Activated B cell treated with CpG ODN at 0.5 μM for 24 hours (primary cell): ENCODE measurements around the gene MLN. TPM values are rescaled to one million over a fixed set of nuclear protein-coding genes. Genes with fewer than 3 reads are reported as not detected.

ENCODE experiments used
- ATAC-seq: fragments of 200-7000 bp; cut with Tn5 transposase; one replicate; pipeline ENCODE4 v1.10.0; 2021; ENCODE audit warnings: low read depth, mild to moderate bottlenecking, moderate library complexity
- CTCF ChIA-PET: fragments of 350-600 bp; sonication (Branson Sonifier 250); formaldehyde crosslinking; loops from one replicate; lab custom pipeline; 2021; ENCODE audit warnings: antibody characterized with exemption; lab: Charles Lee
- POLR2A ChIA-PET: fragments of 350-600 bp; sonication (Branson Sonifier 250); formaldehyde crosslinking; loops from one replicate; lab custom pipeline; 2021; ENCODE audit warnings: antibody characterized with exemption; lab: Charles Lee
- DNase-seq: peaks from one replicate; pipeline ENCODE4 v3.0.0; 2022
- H3K27ac Mint-ChIP-seq: one replicate; pipeline ENCODE4 v1.8.0; 2020; ENCODE audit warnings: mixed read lengths
- H3K27me3 Mint-ChIP-seq: one replicate; pipeline ENCODE4 v1.8.0; 2021; ENCODE audit warnings: mixed read lengths
- H3K36me3 Mint-ChIP-seq: one replicate; pipeline ENCODE4 v1.8.0; 2021; ENCODE audit warnings: low read depth, mixed read lengths
- H3K4me1 Mint-ChIP-seq: one replicate; pipeline ENCODE4 v1.8.0; 2021; ENCODE audit warnings: mixed read lengths
- H3K4me3 Mint-ChIP-seq: one replicate; pipeline ENCODE4 v1.8.0; 2020; ENCODE audit warnings: mild to moderate bottlenecking, mixed read lengths
- H3K9me3 Mint-ChIP-seq: one replicate; pipeline ENCODE4 v1.8.0; 2020; ENCODE audit warnings: mixed read lengths
- intact Hi-C: fragments of 100-400 bp; cut with micrococcal nuclease; formaldehyde crosslinking; loops from one replicate; pipeline ENCODE4 v1.15.1; 2024
- total RNA-seq: library from RNA; stranded (reverse); gene quantifications from 2 replicates; pipeline ENCODE4 v1.2.3, GENCODE V29; 2022
- TF ChIP-seq, protein P1 (sequence below): fragments of 200-600 bp; IDR thresholded peaks from one replicate; pipeline ENCODE4 v1.8.0; 2022; ENCODE audit warnings: antibody characterized with exemption, mild to moderate bottlenecking

Gene MLN, protein sequence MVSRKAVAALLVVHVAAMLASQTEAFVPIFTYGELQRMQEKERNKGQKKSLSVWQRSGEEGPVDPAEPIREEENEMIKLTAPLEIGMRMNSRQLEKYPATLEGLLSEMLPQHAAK
- total RNA-seq, result not detected in 2 replicates

DNA sequence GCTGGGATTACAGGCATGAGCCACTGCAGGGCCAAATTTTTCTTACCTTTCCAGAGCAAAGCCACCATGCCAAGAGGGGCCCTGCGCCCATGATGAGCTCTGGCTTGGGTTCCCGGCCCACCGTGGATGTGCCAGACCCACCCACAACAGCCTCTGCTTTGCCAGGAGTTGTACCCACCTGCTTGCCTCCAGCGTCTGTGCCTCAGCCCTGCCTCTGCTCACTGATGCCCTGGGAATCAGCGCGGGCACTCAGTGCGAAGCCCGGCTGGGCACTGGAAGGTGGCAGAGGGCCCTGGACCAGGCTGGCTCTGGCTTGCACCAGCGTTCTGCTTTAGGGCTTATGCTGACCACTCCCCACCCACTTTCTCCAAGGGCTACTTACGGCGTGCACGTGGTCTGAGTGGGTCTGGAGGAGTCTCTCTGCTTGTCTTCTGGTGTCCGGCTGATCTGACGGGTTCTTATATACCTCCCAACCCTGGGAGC is at the start of gene MLN:
Gene MLN, minus strand, starts transcription at position 433 of the 483 bp plus-strand sequence. CDS start 2,840 bp downstream, outside the sequence.
- POLR2A ChIA-PET, result no interaction called here
- Mint-ChIP-seq H3K4me1 (peaks cover 8% of the 10 kb centered on the region), H3K27ac (no peak within 1 kb of the TSS), H3K36me3 (no peaks in the 10 kb centered on the region), H3K27me3 (peaks cover 43% of the 10 kb centered on the region), H3K9me3 (no peaks in the 10 kb centered on the region), H3K4me3 (no peak within 1 kb of the TSS)
- TF ChIP-seq, protein P1, sequence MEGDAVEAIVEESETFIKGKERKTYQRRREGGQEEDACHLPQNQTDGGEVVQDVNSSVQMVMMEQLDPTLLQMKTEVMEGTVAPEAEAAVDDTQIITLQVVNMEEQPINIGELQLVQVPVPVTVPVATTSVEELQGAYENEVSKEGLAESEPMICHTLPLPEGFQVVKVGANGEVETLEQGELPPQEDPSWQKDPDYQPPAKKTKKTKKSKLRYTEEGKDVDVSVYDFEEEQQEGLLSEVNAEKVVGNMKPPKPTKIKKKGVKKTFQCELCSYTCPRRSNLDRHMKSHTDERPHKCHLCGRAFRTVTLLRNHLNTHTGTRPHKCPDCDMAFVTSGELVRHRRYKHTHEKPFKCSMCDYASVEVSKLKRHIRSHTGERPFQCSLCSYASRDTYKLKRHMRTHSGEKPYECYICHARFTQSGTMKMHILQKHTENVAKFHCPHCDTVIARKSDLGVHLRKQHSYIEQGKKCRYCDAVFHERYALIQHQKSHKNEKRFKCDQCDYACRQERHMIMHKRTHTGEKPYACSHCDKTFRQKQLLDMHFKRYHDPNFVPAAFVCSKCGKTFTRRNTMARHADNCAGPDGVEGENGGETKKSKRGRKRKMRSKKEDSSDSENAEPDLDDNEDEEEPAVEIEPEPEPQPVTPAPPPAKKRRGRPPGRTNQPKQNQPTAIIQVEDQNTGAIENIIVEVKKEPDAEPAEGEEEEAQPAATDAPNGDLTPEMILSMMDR, result no peak
- ATAC-seq (no peak), DNase-seq (no peak)
- CTCF ChIA-PET, result no interaction called here
- intact Hi-C loops, result no loop called here

DNA sequence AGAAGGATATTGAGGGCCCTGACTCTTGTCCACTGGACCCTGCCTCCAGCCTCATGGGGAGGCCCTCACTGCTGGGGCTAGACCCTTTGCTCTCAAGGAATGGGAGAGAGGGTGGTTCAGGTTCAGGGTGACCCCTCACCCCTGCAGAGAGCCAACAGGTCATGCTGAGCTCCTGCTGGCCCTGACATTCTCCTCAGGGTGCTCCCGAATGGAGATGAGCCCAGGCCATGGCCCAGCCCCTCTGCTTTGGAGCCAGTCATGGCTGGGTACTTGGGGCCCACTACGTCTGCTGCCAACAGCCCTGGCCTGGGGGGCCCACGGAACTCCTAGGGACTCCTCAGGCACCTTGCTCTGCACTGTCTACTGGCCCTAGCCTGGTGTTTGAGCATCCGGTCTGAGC is 49.2 kb upstream of the MLN start:
- DNase-seq, result no peak
- ATAC-seq, result no peak
- Mint-ChIP-seq H3K9me3 (no peaks in the 10 kb centered on the region), H3K27ac (no peak overlapping the region), H3K36me3 (no peaks in the 10 kb centered on the region), H3K4me3 (no peak overlapping the region), H3K4me1 (peaks cover 19% of the 10 kb centered on the region), H3K27me3 (peaks cover 40% of the 10 kb centered on the region)
- TF ChIP-seq, protein P1, result no peak
- intact Hi-C loops, result no loop called here
- CTCF ChIA-PET, result no interaction called here
- POLR2A ChIA-PET, result no interaction called here

DNA sequence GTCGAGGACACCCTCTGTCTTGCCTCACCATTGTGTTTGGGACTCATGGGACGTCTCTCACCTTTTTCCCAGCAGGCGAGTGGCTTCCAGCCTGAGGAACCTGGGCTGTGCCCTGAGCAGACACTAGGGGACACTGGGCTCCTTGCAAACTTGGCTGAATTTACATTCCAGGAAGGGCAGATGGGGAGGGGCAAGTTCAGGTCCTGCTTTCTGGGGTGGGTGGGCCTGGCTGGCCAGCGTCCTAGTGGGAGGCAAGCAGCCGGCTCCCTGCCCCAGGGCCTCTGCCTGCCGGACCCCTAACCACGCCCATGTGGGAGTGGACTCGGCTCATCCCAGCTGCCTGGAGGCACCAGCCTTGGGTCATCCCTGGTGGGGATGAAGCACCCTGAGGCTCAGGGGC is 48.2 kb upstream of the MLN start:
- ChIA-PET POLR2A (no interaction called here), CTCF (no interaction called here)
- intact Hi-C loops, result no loop called here
- H3K4me1 Mint-ChIP-seq, result peaks cover 12% of the 10 kb centered on the region
- H3K9me3 Mint-ChIP-seq, result no peaks in the 10 kb centered on the region
- H3K27ac Mint-ChIP-seq, result no peak overlapping the region
- H3K27me3 Mint-ChIP-seq, result peaks cover 34% of the 10 kb centered on the region
- no peak overlapping the region for H3K4me3 Mint-ChIP-seq
- H3K36me3 Mint-ChIP-seq, result no peaks in the 10 kb centered on the region
- TF ChIP-seq, protein P1, result no peak
- DNase-seq, result no peak
- no peak for ATAC-seq

- Mint-ChIP-seq H3K27ac (no peak overlapping the region), H3K4me3 (no peak overlapping the region), H3K4me1 (peaks cover 3% of the 10 kb centered on the region), H3K27me3 (peaks cover 34% of the 10 kb centered on the region), H3K9me3 (no peaks in the 10 kb centered on the region), H3K36me3 (no peaks in the 10 kb centered on the region)
- CTCF ChIA-PET, result no interaction called here
- TF ChIP-seq, protein P1, result no peak
- no peak for ATAC-seq
- no peak for DNase-seq
- POLR2A ChIA-PET, result no interaction called here
- intact Hi-C loops, result no loop called here
These were observed 47.2 kb upstream of the MLN start for GRCh38 chr6:33850869-33851541.

DNA sequence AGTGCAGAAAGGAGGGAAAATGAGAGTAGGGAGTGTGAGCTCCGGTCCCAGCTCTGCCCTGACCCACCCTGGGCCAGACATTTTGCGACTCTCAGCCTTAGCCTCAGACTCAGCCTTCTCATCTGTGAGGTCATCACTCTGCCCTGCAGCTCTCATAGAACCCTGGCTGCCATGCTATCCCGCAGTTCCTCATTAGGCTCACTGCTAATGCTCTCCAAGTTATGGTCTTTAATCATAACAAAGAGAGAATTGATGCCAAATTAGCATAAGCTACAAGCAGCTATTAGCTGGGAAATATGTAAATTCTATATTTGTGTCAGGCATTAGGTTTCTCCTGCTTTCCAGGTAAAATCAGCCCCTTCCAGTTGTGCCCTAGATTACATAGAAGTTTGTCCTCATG is 46.5 kb upstream of the MLN start:
- ChIA-PET CTCF (no interaction called here), POLR2A (no interaction called here)
- Mint-ChIP-seq H3K27me3 (peaks cover 34% of the 10 kb centered on the region), H3K27ac (no peak overlapping the region), H3K4me3 (no peak overlapping the region), H3K9me3 (no peaks in the 10 kb centered on the region), H3K36me3 (no peaks in the 10 kb centered on the region), H3K4me1 (no peaks in the 10 kb centered on the region)
- no peak for DNase-seq
- intact Hi-C loops, result no loop called here
- TF ChIP-seq, protein P1, result no peak
- no peak for ATAC-seq
